GM19438 (cell line): ENCODE data around the gene GLTP.
"Not testable (repeated sequence)": the region's sequence is repeated elsewhere in the genome, so short reads cannot be mapped to it uniquely, and the experiment has no call there.

Source experiments
- ATAC-seq: cut with Tn5 transposase; IDR thresholded peaks from one replicate; pipeline ENCODE4 v1.9.1; 2021; ENCODE audit warnings: low read depth; ENCODE audit not compliant: unreplicated experiment

The GLTP gene

GRCh38 chr12:109905301-109905700 is 25.0 kb upstream of the GLTP start:
- no peak for ATAC-seq

- ATAC-seq, result no peak
These were observed 22.6 kb upstream of the GLTP start for GRCh38 chr12:109902891-109903418.

- no peak for ATAC-seq
These were observed 20.6 kb upstream of the GLTP start for GRCh38 chr12:109900752-109901580.

GRCh38 chr12:109899783-109900751 is 19.7 kb upstream of the GLTP start, which contains the start of gene TCHP:
Gene TCHP (plus strand): TSS chr12:109900274. CDS start chr12:109903027, 2,753 bp downstream.
- peak; percentile 70 for ATAC-seq

GRCh38 chr12:109899345-109899744 is 19.0 kb upstream of the GLTP start:
- ATAC-seq, result not testable (repeated sequence)

GRCh38 chr12:109897029-109897428 is 16.7 kb upstream of the GLTP start:
- no peak for ATAC-seq

- ATAC-seq, result no peak
These were observed 15.8 kb upstream of the GLTP start for GRCh38 chr12:109896188-109896587.

- ATAC-seq, result no peak
These were observed 14.6 kb upstream of the GLTP start for GRCh38 chr12:109894939-109895338.

- peak; percentile 26 for ATAC-seq
These were observed 13.1 kb upstream of the GLTP start for GRCh38 chr12:109893261-109893995.

- ATAC-seq, result peak; percentile 65
These were observed 12.4 kb upstream of the GLTP start for GRCh38 chr12:109892748-109893147.

GRCh38 chr12:109892165-109892715 is 11.9 kb upstream of the GLTP start:
- ATAC-seq, result no peak

GRCh38 chr12:109891731-109892130 is 11.4 kb upstream of the GLTP start:
- ATAC-seq, result not testable (repeated sequence)

- ATAC-seq, result no peak
These were observed 10.4 kb upstream of the GLTP start for GRCh38 chr12:109890620-109891170.

GRCh38 chr12:109888179-109889020 is 8.1 kb upstream of the GLTP start:
- no peak for ATAC-seq

GRCh38 chr12:109885616-109886015 is 5.3 kb upstream of the GLTP start:
- ATAC-seq, result no peak

- no peak for ATAC-seq
These were observed 3.1 kb upstream of the GLTP start for GRCh38 chr12:109883461-109883860.

GRCh38 chr12:109881752-109882151 is 1.4 kb upstream of the GLTP start:
- no peak for ATAC-seq

GRCh38 chr12:109880938-109881337 is 597 bp upstream of the GLTP start:
- no peak for ATAC-seq
